Calu3 (cell line): ENCODE data around the gene GRIK1. TPM values are rescaled to one million over a fixed set of nuclear protein-coding genes. Genes with fewer than 3 reads are reported as not detected.
"Not testable (repeated sequence)": the region's sequence is repeated elsewhere in the genome, so short reads cannot be mapped to it uniquely, and the experiment has no call there.

Source experiments
- BruUV-seq: library from RNA; stranded (reverse); fragments of 400-500 nt; replicated peaks from 2 replicates; lab custom pipeline; 2021; lab: Mats Ljungman, UMichigan
- CTCF ChIA-PET: fragments of 300-600 bp; sonication (Branson Sonifier 250); formaldehyde crosslinking; loops from one replicate; lab custom pipeline; 2022; ENCODE audit warnings: antibody characterized with exemption; lab: Charles Lee
- DNase-seq: peaks from one replicate; pipeline ENCODE4 v3.0.0; 2022
- H3K27ac Mint-ChIP-seq: one replicate; pipeline ENCODE4 v1.8.0; 2022; ENCODE audit warnings: mixed read lengths; ENCODE audit not compliant: unreplicated experiment
- H3K27me3 Mint-ChIP-seq: one replicate; pipeline ENCODE4 v1.8.0; 2022; ENCODE audit warnings: mixed read lengths; ENCODE audit not compliant: unreplicated experiment
- H3K36me3 Mint-ChIP-seq: one replicate; pipeline ENCODE4 v1.8.0; 2022; ENCODE audit warnings: mild to moderate bottlenecking, moderate library complexity, mixed read lengths; ENCODE audit not compliant: insufficient read depth, unreplicated experiment
- H3K4me1 Mint-ChIP-seq: one replicate; pipeline ENCODE4 v1.8.0; 2022; ENCODE audit warnings: mild to moderate bottlenecking, low read depth, mixed read lengths; ENCODE audit not compliant: unreplicated experiment
- H3K4me3 Mint-ChIP-seq: one replicate; pipeline ENCODE4 v1.8.0; 2022; ENCODE audit warnings: mild to moderate bottlenecking, low read depth, moderate library complexity, mixed read lengths; ENCODE audit not compliant: unreplicated experiment
- H3K9me3 Mint-ChIP-seq: one replicate; pipeline ENCODE4 v1.8.0; 2022; ENCODE audit warnings: low read depth, mixed read lengths; ENCODE audit not compliant: unreplicated experiment
- CTCF ChIP-seq: fragments of 200-600 bp; IDR thresholded peaks from one replicate; pipeline ENCODE4 v1.8.0; 2022; ENCODE audit warnings: antibody characterized with exemption; ENCODE audit not compliant: unreplicated experiment
- intact Hi-C: fragments of 100-400 bp; cut with micrococcal nuclease; formaldehyde crosslinking; loops from one replicate; pipeline ENCODE4 v1.10.0; 2022; ENCODE audit not compliant: unreplicated experiment
- total RNA-seq: library from RNA; stranded (reverse); gene quantifications from 2 replicates; pipeline ENCODE4 v1.2.3, GENCODE V29; 2022

The GRIK1 gene
- total RNA-seq, 1 experiment from 2014 or later, result not detected

DNA sequence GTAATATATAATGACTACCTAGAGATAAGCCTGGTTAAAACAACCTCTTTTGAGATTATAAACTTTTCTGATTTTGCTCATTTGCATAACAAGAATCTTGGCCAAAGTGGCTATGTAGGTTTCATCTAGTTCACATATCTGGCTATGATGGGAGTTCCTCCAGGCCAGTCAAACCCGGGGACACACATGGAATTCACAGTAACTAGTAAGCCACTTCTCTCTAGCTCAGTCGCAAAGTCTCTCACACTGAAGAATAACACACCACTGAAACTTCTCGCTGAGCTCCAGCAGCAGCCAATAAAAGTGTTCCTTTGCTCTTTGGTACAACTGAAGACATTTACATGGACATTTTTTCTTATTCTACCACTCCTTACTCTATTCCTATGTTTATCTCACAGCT is 36.0 kb upstream of the GRIK1 start:
- H3K9me3 Mint-ChIP-seq, result no peaks in the 10 kb centered on the region
- CTCF ChIA-PET, result no interaction called here
- no peaks in the 10 kb centered on the region for H3K36me3 Mint-ChIP-seq
- no peak for TF ChIP-seq CTCF
- no peaks in the 10 kb centered on the region for H3K27me3 Mint-ChIP-seq
- no peak overlapping the region for H3K27ac Mint-ChIP-seq
- no peaks in the 10 kb centered on the region for H3K4me1 Mint-ChIP-seq
- DNase-seq, result no peak
- H3K4me3 Mint-ChIP-seq, result no peak overlapping the region
- no TSS peak for BruUV-seq
- intact Hi-C loops, result no loop called here

DNA sequence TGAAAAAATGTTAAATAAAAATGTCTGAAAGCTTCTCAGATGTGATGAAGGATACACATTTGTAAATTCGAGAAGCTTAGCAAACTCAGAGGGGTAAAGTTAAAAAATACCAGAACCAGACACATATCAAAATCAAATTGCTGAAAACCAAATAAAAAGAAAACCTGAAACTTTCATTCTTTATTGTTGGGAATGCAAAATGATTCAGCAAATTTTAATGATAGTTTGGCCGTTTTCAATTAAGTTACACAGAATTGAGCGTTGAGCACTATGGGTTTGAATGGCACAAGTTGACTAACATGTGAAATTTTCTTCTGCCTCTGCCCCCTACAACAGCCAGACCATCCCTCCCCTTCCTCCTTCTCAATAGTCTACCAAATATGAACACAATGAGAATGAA is 33.5 kb upstream of the GRIK1 start:
- Mint-ChIP-seq H3K4me1 (no peaks in the 10 kb centered on the region), H3K27ac (no peak overlapping the region), H3K4me3 (no peak overlapping the region), H3K27me3 (no peaks in the 10 kb centered on the region), H3K36me3 (no peaks in the 10 kb centered on the region), H3K9me3 (no peaks in the 10 kb centered on the region)
- no peak for TF ChIP-seq CTCF
- intact Hi-C loops, result loop anchor here (2.0 kb wide), 1 partner anchor 18 kb away; no protein-coding TSS in a partner anchor
- CTCF ChIA-PET, result no interaction called here
- no peak for DNase-seq
- no TSS peak for BruUV-seq

DNA sequence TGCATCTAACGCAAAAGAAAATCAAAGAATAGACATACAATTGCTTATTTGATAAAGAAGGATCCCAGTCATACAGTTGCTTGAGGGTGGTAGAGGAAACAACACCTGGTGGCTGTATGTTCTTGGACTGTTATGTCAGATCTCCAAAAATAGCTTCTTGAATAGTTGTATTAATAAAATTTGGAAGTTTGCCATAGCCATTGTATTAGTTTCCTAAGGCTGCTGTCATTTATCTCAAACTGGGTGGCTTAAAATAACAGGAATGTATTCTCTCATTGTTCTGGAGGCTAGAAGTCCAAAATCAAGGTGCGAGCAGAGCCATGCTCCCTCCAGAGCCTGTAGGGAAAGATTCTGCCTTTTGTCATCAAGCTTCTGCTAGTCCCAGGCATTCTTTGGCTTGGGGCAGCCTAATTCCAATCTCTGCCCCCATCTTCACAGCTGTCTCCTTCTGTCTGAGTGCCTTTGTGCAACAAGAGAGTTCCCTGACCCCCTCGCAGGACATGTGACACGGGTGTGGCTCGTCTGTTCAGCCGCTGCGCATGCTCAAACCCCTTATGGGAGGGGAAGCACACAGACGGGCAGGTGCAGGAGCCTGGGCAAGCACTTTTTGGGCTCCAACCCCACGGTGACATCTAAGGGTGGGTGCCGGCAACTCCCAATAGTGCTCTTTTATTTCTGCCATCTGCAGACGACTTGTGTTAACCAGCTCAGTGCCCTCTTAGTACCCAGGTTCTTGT is 21.7 kb upstream of the GRIK1 start:
- H3K27me3 Mint-ChIP-seq, result no peaks in the 10 kb centered on the region
- intact Hi-C loops, result no loop called here
- DNase-seq, result no peak
- CTCF ChIA-PET, result no interaction called here
- H3K36me3 Mint-ChIP-seq, result no peaks in the 10 kb centered on the region
- no peak overlapping the region for H3K27ac Mint-ChIP-seq
- peaks cover 3% of the 10 kb centered on the region for H3K9me3 Mint-ChIP-seq
- no peaks in the 10 kb centered on the region for H3K4me1 Mint-ChIP-seq
- H3K4me3 Mint-ChIP-seq, result no peak overlapping the region
- no peak for TF ChIP-seq CTCF
- BruUV-seq, result no TSS peak

- no TSS peak for BruUV-seq
- intact Hi-C loops, result no loop called here
These were observed 18.8 kb upstream of the GRIK1 start for GRCh38 chr21:29958551-29958950.

DNA sequence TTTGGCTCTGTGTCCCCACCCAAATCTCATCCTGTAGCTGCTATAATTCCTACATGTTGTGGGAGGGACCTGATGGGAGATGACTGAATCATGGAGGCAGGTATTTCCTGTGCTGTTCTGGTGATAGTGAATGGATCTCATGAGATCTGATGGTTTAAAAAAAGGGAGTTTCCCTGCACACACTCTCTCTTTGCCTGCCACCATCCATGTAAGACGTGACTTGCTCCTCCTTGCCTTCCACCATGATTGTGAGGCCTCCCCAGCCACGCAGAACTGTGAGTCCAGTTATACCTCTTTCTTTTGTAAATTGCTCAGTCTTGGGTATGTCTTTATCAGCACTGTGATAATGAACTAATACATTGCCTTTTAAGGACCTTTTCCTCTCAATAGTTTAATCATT is 18.2 kb upstream of the GRIK1 start:
- H3K4me3 Mint-ChIP-seq, intact Hi-C loops, H3K9me3 Mint-ChIP-seq, DNase-seq, BruUV-seq, H3K36me3 Mint-ChIP-seq, H3K27me3 Mint-ChIP-seq, CTCF ChIA-PET, H3K4me1 Mint-ChIP-seq, H3K27ac Mint-ChIP-seq: not testable (repeated sequence)

More at GRCh38 chr21:29958551-29958950, 18.8 kb upstream of the GRIK1 start:
- DNase-seq, result no peak
- H3K27ac Mint-ChIP-seq, result no peak overlapping the region
- H3K27me3 Mint-ChIP-seq, result no peaks in the 10 kb centered on the region
- CTCF ChIA-PET, result no interaction called here
- H3K9me3 Mint-ChIP-seq, result peaks cover 3% of the 10 kb centered on the region
- H3K36me3 Mint-ChIP-seq, result no peaks in the 10 kb centered on the region
- TF ChIP-seq CTCF, result no peak
- no peaks in the 10 kb centered on the region for H3K4me1 Mint-ChIP-seq
- H3K4me3 Mint-ChIP-seq, result no peak overlapping the region
